ENCODE measurements around the gene FBXO24.

FBXO24 gene

DNA sequence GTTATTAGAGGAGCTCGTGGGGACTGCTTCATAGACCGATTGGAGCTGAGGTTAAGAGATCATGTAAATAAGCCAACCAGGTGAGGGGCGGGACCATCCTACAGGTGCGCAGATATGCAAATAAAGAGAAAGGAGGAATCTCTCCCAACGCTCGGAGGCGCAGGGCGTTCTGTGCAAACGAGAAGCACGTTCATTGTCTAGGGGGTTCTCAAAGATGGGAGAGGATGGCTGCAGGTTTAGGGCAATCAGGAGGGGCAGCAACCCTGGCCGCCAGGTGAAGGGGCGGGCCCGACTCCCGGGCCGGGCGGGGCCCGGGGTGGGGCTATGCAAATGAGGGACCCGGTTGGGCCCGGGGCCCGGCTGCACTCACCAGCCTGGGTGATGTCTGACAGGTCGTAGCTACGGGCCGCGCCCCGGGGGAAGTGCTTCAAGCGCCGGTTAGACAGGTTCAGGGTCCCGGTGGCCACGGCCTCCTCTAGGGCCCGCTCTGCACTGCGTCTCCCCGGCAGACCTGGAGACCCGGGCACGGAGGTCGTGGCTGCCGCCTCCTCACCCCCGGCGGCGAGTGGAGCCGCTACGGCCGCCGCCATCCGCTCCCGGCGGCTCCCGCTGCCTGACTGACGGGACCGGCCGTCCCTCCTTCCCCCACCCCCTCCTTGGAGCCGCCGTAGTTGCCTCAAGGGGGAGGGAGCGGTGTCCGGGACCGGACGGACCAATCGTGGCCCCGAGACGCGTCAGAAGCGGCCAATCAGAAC lies 440 bp upstream of the FBXO24 start, which contains the start of gene LRCH4 (continued):
- TF ChIP-seq, protein P1, sequence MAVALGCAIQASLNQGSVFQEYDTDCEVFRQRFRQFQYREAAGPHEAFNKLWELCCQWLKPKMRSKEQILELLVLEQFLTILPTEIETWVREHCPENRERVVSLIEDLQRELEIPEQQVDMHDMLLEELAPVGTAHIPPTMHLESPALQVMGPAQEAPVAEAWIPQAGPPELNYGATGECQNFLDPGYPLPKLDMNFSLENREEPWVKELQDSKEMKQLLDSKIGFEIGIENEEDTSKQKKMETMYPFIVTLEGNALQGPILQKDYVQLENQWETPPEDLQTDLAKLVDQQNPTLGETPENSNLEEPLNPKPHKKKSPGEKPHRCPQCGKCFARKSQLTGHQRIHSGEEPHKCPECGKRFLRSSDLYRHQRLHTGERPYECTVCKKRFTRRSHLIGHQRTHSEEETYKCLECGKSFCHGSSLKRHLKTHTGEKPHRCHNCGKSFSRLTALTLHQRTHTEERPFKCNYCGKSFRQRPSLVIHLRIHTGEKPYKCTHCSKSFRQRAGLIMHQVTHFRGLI (tag by site-specific recombination; IDR thresholded peaks at IDR 0.05), result peak; percentile 64; the same call in 1 of the 2 replicates
- TF ChIP-seq ZBTB1 (tag by site-specific recombination; IDR thresholded peaks at IDR 0.05), result 0 out of 2 replicates have a peak, but pooled peaks have one; percentile 22
- peak; percentile 92 for TF ChIP-seq SCRT1 (tag by site-specific recombination; IDR thresholded peaks at IDR 0.05; ENCODE audit: borderline replicate concordance)
- TF ChIP-seq ZNF701 (tag by site-specific recombination; IDR thresholded peaks at IDR 0.05), result no peak
- peak; percentile 96 for TF ChIP-seq KLF16 (tag by site-specific recombination; IDR thresholded peaks at IDR 0.05)
- TF ChIP-seq ZNF146 (tag by site-specific recombination; IDR thresholded peaks at IDR 0.05), result 0 out of 2 replicates have a peak, but pooled peaks have one; percentile 36
- TF ChIP-seq GFI1B (tag by site-specific recombination; IDR thresholded peaks at IDR 0.05), result peak; percentile 19; the same call in 1 of the 2 replicates
- no peak for TF ChIP-seq ZNF549 (tag by site-specific recombination; IDR thresholded peaks at IDR 0.05)
- peak; percentile 87 for TF ChIP-seq ZFP69B (tag by site-specific recombination; IDR thresholded peaks at IDR 0.05)
- peak; percentile 68 for TF ChIP-seq IKZF3 (tag by site-specific recombination; IDR thresholded peaks at IDR 0.05)
- TF ChIP-seq ZFP41 (tag by site-specific recombination; IDR thresholded peaks at IDR 0.05; ENCODE audit: borderline replicate concordance), result no peak
- TF ChIP-seq ZNF341 (tag by site-specific recombination; IDR thresholded peaks at IDR 0.05; ENCODE audit: low read depth), result peak; percentile 89
- peak; percentile 47; the same call in 1 of the 2 replicates for TF ChIP-seq CTCF (tag by site-specific recombination; IDR thresholded peaks at IDR 0.05)
- TF ChIP-seq ZSCAN16 (tag by site-specific recombination; IDR thresholded peaks at IDR 0.05), result 0 out of 2 replicates have a peak, but pooled peaks have one; percentile 58
- TF ChIP-seq GLIS2 (tag by site-specific recombination; IDR thresholded peaks at IDR 0.05), result no peak
- TF ChIP-seq SP7 (tag by site-specific recombination; IDR thresholded peaks at IDR 0.05), result peak; percentile 92
- TF ChIP-seq, protein P2, sequence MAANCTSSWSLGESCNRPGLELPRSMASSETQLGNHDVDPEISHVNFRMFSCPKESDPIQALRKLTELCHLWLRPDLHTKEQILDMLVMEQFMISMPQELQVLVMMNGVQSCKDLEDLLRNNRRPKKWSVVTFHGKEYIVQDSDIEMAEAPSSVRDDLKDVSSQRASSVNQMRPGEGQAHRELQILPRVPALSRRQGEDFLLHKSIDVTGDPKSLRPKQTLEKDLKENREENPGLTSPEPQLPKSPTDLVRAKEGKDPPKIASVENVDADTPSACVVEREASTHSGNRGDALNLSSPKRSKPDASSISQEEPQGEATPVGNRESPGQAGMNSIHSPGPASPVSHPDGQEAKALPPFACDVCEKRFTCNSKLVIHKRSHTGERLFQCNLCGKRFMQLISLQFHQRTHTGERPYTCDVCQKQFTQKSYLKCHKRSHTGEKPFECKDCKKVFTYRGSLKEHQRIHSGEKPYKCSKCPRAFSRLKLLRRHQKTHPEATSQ (tag by site-specific recombination; IDR thresholded peaks at IDR 0.05), result peak; percentile 92; the same call in 1 of the 2 replicates
- peak; percentile 89 for TF ChIP-seq KLF8 (tag by site-specific recombination; IDR thresholded peaks at IDR 0.05)
- no peak for TF ChIP-seq HOXD13 (CRISPR knock-in tag; IDR thresholded peaks at IDR 0.05; ENCODE audit: borderline replicate concordance)
- TF ChIP-seq YY2 (tag by site-specific recombination; IDR thresholded peaks at IDR 0.05), result peak; percentile 89
- peak; percentile 89 for TF ChIP-seq OVOL3 (tag by site-specific recombination; IDR thresholded peaks at IDR 0.05)
- TF ChIP-seq ZFP37 (tag by site-specific recombination; IDR thresholded peaks at IDR 0.05), result peak; percentile 78
- TF ChIP-seq ZNF600 (tag by site-specific recombination; IDR thresholded peaks at IDR 0.05), result peak; percentile 63
- TF ChIP-seq ZBTB8A (tag by site-specific recombination; IDR thresholded peaks at IDR 0.05), result 0 out of 2 replicates have a peak, but pooled peaks have one; percentile 20
- TF ChIP-seq, protein P3, sequence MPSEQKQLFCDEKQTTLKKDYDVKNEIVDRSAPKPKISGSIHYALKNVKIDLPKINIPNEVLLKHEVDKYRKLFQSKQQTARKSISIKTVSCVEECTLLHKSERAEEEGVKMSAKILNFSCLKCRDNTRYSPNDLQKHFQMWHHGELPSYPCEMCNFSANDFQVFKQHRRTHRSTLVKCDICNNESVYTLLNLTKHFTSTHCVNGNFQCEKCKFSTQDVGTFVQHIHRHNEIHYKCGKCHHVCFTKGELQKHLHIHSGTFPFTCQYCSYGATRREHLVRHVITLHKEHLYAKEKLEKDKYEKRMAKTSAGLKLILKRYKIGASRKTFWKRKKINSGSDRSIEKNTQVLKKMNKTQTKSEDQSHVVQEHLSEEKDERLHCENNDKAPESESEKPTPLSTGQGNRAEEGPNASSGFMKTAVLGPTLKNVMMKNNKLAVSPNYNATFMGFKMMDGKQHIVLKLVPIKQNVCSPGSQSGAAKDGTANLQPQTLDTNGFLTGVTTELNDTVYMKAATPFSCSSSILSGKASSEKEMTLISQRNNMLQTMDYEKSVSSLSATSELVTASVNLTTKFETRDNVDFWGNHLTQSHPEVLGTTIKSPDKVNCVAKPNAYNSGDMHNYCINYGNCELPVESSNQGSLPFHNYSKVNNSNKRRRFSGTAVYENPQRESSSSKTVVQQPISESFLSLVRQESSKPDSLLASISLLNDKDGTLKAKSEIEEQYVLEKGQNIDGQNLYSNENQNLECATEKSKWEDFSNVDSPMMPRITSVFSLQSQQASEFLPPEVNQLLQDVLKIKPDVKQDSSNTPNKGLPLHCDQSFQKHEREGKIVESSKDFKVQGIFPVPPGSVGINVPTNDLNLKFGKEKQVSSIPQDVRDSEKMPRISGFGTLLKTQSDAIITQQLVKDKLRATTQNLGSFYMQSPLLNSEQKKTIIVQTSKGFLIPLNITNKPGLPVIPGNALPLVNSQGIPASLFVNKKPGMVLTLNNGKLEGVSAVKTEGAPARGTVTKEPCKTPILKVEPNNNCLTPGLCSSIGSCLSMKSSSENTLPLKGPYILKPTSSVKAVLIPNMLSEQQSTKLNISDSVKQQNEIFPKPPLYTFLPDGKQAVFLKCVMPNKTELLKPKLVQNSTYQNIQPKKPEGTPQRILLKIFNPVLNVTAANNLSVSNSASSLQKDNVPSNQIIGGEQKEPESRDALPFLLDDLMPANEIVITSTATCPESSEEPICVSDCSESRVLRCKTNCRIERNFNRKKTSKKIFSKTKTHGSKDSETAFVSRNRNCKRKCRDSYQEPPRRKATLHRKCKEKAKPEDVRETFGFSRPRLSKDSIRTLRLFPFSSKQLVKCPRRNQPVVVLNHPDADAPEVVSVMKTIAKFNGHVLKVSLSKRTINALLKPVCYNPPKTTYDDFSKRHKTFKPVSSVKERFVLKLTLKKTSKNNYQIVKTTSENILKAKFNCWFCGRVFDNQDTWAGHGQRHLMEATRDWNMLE (tag by site-specific recombination; conservative IDR thresholded peaks at IDR 0.05; ENCODE audit: low read depth), result 0 out of 2 replicates have a peak, but pooled peaks have one; percentile 33
- TF ChIP-seq ZNF623 (tag by site-specific recombination; IDR thresholded peaks at IDR 0.05), result peak; percentile 11; the same call in 1 of the 2 replicates
- peak; percentile 92; the same call in 1 of the 2 replicates for TF ChIP-seq ZNF610 (tag by site-specific recombination; IDR thresholded peaks at IDR 0.05; ENCODE audit: borderline replicate concordance)
- no peak for TF ChIP-seq SALL2 (tag by site-specific recombination; IDR thresholded peaks at IDR 0.05; ENCODE audit: borderline replicate concordance)
- TF ChIP-seq ZBTB20 (tag by site-specific recombination; IDR thresholded peaks at IDR 0.05), result peak; percentile 97
